NCI-H2171 (cell line): ENCODE measurements around the gene OTOG.
"Not testable (repeated sequence)": the region's sequence is repeated elsewhere in the genome, so short reads cannot be mapped to it uniquely, and the experiment has no call there.

Experiments used
- DNase-seq: peaks from one replicate; lab custom pipeline; 2025; lab: John Stamatoyannopoulos, UW

OTOG gene

DNA sequence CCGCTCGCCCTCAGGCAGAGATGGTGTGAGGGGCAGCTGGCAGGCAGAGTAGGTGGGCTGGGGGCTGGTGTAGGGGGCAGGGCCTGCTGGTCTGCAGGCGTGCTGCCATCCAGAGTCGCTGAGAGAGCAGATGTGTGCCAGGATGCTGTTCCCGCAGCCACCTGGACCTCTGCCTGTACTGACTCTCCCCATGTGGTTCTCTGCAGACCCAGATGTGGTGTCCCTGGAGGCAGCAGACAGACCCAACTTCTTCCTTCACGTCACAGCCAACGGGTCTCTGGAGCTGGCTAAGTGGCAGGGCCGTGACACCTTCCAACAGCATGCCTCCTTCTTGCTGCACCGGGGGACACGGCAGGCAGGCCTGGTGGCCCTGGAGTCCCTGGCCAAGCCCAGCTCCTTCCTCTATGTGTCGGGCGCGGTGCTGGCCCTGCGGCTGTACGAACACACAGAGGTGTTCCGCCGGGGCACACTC, 58.6 kb downstream of the OTOG start:
- DNase-seq, result no peak

DNA sequence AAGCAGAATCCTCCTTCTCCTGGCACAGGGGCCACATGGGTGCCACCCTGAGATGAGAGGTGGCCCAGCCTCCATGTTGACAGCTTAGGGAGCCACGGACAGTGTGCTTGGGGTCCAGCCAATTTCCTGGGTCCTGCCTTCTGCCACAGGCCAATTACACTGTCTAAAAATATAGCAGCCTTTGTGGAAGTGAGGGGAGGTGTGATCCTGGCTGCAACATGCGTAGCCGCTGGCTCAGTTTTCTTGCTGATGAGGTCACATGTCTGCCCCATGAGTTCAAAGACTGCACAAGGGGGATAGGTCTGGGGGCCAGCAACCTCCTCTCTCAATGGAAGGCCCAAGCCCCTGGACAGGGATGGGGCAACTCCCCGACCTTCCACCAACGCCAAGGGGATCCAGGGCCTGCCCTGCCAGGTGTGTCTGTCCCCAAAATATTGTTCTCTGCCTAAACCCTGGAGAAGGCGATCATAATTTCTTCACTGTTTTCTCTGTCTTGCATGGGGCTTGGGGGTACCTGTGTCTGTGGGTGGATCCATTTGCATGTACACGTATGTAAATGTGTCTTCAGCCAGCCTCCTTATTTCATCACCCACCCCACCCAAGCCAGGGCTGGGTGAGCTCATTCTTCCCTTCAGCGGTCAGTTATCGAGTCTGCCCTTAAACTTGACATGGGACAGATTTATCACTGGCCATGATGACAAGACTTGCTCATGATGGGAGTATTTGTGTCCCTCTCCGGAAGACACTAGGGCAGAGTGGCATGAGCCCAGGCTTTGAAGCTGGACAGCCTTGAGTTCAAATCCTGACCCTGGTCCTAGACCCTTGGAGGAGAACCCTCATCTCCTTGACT, 59.4 kb downstream of the OTOG start:
- DNase-seq, result no peak

DNA sequence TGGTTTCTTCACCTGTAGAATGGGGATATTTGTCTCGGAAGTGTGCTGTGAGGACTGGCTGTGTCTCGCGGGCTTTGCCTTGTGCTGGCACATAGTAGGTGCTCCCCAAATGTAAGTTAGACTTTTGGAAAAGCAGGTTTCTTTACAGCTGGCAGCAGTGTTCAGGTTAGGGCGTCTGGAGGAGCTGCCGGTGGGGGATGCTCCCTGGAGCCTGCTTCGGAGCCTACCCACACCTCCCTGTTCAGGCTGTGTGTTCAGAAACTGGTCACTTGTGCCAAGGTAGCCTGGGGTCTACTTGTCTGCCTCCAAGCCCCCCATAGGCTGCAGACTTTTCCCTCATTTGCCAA, 60.0 kb downstream of the OTOG start:
- DNase-seq, result no peak

GRCh38 chr11:17607591-17608570, 60.8 kb downstream of the OTOG start:
- DNase-seq, result no peak

DNA sequence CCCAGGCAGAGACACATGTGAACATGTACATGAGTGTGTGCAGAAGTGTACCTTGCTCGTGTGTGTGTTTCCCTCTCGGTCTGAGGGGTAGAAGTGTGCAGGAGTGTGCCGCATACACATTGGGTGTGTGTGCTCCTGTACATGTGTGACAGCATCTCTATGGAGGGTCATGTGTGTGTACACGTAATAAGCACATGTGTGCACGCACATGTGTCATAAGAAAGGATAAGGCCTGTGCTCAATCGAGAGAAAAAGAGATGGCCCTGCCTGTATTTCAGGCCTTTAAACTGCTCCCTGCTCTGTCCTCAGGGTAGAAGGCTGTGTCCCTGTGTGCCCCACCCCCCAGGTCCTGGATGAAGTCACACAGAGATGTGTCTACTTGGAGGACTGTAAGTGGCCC, 61.8 kb downstream of the OTOG start:
- no peak for DNase-seq

DNA sequence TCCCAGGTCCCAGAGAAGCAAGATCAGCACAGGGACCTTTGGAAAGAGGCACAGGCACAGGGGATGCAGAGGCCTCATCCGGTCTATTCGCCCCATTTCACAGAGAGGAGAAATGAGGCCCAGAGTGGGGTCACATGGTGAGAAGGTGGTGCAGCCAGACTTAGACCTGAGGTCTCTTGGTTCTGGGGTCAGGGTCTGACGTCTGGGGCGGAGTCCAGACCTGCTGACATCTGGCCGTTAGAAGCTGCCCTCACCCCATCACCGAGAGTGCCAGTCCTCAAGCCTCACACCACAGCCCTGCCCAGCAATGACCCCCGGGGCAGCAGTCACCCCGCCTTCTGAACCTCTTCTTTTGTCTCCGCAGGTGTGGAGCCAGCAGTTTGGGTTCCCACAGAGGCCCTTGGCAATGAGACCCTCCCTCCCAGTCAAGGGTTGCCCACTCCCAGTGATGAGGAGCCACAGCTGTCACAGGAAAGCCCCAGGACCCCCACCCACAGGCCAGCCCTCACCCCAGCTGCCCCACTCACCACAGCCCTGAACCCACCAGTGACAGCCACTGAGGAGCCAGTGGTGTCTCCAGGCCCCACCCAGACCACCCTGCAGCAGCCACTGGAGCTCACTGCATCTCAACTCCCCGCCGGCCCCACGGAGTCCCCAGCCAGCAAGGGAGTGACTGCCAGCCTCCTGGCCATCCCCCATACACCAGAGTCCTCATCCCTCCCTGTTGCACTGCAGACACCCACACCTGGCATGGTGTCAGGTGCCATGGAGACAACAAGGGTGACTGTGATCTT, 62.4 kb downstream of the OTOG start:
- no peak for DNase-seq

- no peak for DNase-seq
These were observed 63.2 kb downstream of the OTOG start for GRCh38 chr11:17610085-17610894.

GRCh38 chr11:17611049-17611448, 64.0 kb downstream of the OTOG start:
- DNase-seq, result no peak

- DNase-seq, result no peak
These were observed 64.6 kb downstream of the OTOG start for GRCh38 chr11:17611503-17612220.

- no peak for DNase-seq
These were observed 65.4 kb downstream of the OTOG start for GRCh38 chr11:17612221-17613188.

DNA sequence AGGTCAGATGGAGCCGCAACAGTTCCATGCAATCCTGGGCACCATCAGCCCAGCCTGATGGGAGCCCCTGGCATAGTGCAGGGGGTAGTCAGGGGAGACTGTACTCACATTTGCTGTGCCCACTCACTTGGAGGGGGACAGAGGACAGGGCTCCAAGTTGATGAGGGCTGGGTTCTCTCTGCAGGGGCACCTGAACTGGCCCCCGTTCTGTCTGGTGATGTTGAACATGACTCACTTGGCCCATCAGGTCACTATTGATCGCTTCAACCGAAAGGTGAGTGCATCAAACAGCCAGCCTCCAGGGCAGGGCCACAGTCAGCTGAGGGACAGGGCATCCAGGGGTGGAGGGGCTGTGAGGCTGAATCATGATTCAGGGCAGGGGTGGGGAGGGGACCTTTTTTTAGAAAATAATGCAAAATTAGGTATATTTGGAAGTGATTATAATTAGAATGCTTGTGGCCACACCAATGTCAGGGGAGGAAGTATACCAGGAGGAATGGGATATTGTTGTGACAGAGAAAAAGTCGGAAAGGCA, 66.4 kb downstream of the OTOG start:
- DNase-seq, result no peak

- no peak for DNase-seq
These were observed 66.9 kb downstream of the OTOG start for GRCh38 chr11:17613983-17614382.

GRCh38 chr11:17622711-17623110, 75.7 kb downstream of the OTOG start:
- DNase-seq, result not testable (repeated sequence)

DNA sequence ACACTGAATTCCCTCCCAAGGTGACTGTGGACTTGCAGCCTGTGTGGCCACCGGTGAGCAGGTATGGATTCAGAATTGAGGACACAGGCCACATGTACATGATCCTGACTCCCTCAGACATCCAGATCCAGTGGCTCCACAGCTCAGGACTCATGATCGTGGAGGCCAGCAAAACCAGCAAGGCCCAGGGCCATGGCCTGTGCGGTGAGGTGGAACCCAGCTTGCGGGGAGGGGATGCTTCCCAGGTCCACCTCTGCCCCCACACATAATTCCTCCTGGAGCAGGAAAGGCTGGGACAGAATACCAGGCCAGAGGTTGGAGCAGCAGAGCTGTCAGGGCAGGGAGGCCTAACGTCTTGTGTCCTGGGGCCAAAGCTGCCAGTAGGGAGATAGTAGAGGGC, 82.1 kb downstream of the OTOG start:
- DNase-seq, result no peak

GRCh38 chr11:17630936-17631335, 83.9 kb downstream of the OTOG start:
- no peak for DNase-seq

GRCh38 chr11:17631702-17632365, 84.8 kb downstream of the OTOG start:
- no peak for DNase-seq

DNA sequence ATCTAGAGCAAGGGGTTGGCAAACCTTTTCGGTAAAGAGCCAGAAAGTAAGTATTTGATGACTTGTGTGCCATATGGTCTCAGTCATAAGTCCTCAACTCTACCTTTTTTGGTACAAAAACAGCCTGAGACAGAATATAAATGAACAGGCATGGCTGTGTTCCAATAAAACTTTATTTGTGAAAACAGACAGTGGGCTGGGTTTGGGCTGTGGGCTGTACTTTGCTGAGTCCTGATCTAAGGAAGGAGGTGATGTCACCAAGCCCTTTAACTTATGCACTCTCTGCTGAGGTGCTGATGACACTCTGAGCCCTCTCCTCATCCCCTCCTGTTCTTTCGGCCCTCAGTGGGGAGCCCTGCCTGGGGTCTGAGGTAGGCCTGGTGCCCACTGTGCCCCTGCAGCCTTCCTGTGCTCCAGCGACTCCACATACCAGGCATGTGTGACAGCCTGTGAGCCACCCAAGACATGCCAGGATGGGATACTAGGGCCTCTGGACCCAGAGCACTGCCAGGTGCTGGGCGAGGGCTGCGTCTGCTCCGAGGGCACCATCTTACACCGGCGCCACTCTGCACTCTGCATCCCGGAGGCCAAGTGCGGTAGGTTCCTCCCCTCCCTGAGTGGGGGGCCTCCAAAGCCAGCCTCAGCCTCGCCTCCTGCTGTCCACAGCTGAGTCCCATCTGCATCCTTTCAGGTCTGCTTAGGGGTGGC, 86.4 kb downstream of the OTOG start:
- DNase-seq, result no peak
